GF-D8 (cell line): ENCODE measurements around the gene GBP3.
"Not testable (repeated sequence)": the region's sequence is repeated elsewhere in the genome, so short reads cannot be mapped to it uniquely, and the experiment has no call there.

Source experiments
- DNase-seq: peaks from one replicate; lab custom pipeline; 2025; lab: John Stamatoyannopoulos, UW

GBP3 gene

DNA sequence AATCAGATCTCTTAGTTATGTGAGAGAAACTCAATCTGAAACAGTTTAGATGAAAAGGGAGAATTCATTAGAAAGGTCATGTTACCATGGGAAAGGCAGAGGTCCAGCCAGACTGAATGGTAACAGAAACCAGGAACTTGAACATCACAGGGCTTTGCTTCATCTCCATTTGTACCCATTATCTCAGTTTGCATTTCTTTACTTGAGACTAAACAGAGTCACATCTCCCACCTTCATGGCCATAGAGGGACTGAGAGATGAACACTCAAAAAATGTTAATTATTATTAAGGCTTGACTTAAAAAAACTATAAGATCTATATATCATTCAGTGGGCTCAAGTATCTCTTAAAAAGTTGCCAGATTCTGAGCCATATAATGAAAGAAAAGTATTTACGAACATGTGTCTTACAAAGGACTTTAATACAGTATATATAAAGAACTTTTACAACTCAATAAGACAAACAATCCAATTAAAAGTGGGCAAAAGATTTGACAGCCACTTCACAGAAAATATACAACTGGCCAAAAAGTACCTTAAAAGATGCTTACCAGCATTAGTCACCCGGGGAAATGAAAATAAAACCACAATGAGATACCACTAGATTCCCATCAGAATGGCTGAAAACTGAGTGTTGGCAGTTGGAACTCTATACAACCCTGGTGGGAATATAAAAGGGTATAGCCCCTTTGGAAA, 43.5 kb downstream of the GBP3 start:
- no peak for DNase-seq

DNA sequence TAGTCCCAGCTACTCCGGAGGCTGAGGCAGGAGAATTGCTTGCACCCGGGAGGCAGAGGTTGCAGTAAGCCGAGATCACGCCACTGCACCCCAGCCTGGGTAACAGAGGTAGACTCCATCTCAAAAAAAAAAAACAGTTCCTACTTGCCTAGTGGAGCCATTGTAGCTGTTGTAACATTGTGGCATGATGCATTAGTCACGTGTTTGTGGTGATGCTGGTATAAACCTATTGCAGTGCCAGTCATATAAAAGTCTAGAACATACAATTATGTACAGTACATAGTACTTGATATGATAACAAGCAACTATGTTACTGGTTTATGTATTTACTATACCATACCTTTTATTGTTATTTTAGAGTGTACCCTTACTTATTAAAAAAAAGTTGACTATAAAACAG, 46.4 kb downstream of the GBP3 start:
- no peak for DNase-seq

DNA sequence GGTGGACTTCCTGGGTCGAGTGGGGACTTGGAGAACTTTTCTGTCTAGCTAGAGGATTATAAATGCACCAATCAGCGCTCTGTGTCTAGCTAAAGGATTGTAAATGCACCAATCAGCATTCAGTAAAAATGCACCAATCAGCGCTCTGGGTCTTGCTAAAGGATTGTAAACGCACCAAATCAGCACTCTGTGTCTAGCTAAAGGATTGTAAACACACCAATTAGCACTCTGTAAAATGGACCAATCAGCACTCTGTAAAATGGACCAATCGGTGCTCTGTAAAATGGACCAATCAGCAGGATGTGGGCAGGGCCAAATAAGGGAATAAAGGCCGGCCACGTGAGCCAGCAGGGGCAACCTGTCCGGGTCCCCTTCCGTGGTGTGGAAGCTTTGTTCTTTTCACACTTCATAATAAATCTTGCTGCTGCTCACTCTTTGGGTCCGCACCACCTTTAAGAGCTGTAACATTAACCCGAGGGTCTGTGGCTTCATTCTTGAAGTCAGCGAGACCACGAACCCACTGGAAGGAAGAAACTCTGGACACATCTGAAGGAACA, 48.0 kb downstream of the GBP3 start:
- DNase-seq, result not testable (repeated sequence)

DNA sequence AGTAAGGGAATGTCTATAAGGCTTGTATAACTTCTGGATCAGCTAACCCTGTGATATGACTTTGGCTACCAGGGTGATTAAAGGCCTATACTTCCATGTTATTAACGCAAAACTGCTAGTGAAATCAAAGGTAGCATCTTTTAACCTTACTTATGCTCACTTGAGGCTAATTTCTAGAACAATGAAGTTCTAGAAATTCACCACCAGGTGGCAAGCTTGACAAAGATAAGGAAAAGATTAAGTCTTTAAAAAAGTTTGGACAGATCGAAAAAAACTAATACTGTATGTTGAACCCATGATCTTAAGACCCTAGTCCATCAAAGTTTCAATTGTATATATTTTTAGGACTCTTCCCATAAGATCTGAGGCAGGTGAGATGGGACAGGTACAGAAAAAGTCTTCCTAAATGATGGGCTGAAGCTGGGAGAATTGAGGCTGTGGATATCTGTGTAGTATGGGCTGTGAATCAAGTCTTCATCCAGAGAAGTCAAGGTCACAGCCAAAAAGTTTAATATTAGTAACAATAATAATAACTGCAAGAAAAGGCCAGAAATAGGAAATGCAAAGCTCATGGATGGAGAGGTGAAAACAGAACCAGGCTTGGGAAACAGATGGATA, 49.0 kb downstream of the GBP3 start:
- no peak for DNase-seq

DNA sequence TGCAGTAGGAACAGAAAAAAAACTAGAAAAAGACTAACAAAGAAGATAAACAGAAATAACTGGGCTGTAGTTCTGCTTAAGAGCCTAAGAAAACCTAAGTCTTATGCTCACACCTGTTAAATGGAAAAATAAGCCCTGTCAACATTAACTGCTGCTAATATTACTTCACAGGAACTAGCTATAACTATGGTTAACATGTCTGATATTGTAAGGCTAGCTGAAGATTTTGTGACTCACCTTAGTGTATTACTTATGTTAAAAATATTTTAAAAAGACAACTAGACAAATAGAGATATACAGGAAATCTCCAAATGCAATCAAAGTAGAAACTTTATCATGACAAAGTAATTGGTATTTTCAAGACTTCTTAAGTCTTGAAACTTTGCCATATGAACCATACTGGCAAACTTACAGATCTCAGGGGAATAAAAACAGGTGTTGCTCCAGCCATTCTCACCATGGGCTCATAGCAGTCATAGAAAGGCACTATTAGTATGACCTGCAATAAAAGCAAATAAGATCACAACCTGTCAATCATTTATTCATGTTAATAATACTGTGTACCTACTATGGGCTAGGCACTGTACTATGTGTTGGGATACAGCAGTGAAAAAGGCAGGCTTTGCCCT, 60.9 kb downstream of the GBP3 start:
- no peak for DNase-seq

DNA sequence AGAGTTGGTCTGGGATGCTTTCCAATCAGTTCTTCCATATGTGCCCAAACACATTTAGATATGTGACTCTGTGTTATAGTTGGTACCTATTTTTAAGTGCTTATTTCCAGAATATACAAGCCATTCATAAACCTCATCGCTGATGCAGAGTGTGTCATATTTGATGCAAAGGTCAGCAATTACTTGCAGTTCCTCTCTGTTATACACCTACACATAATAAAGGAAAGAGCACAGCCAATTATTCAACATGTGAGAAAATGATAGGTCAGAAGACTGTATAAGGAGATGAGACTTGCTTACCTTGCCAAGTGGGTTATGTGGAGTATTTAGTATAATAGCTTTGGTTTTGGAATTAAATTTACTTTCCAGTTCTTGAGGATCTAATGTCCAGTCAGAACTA, 61.6 kb downstream of the GBP3 start:
- no peak for DNase-seq
